HEK293T (cell line): ENCODE measurements around the gene EME2.

Experiments used
- BHLHE40 ChIP-seq: fragments of 450-650 bp; IDR thresholded peaks from 2 replicates; pipeline ENCODE4 v1.6.1; 2016; ENCODE audit warnings: mild to moderate bottlenecking, moderate library complexity, borderline replicate concordance
- FOXK2 ChIP-seq: fragments of 450-650 bp; IDR thresholded peaks from 2 replicates; pipeline ENCODE4 v1.6.1; 2016; ENCODE audit warnings: mild to moderate bottlenecking
- FOXM1 ChIP-seq: fragments of 450-650 bp; IDR thresholded peaks from 2 replicates; pipeline ENCODE4 v1.6.1; 2017; ENCODE audit warnings: mild to moderate bottlenecking, borderline replicate concordance
- PKNOX1 ChIP-seq: fragments of 450-650 bp; IDR thresholded peaks from 2 replicates; pipeline ENCODE4 v1.6.1; 2016
- SUZ12 ChIP-seq: fragments of 450-650 bp; IDR thresholded peaks from 2 replicates; pipeline ENCODE4 v1.6.1; 2016; ENCODE audit warnings: mild to moderate bottlenecking
- TARDBP ChIP-seq: fragments of 450-650 bp; IDR thresholded peaks from 2 replicates; pipeline ENCODE4 v1.6.1; 2016

- no peak for TF ChIP-seq SUZ12
- TF ChIP-seq FOXM1: no peak
- TF ChIP-seq PKNOX1: no peak
- TF ChIP-seq BHLHE40: no peak
- 0 out of 2 replicates have a peak, but pooled peaks have one; percentile 40 for TF ChIP-seq TARDBP
- no peak for TF ChIP-seq FOXK2
These were observed 40.1 kb downstream of the EME2 start for GRCh38 chr16:1812732-1813163.
